ENCODE results near the gene RNF214. TPM values are rescaled to one million over a fixed set of nuclear protein-coding genes. Genes with fewer than 3 reads are reported as not detected.
A peak's percentile ranks its signal among the peaks of the same experiment; 100 is the strongest.
"Not testable (repeated sequence)": the region's sequence is repeated elsewhere in the genome, so short reads cannot be mapped to it uniquely, and the experiment has no call there.

RNF214 gene
- total and polyA plus RNA-seq, 8 donors: 6.7 to 21.6 (median 11.0) TPM

DNA sequence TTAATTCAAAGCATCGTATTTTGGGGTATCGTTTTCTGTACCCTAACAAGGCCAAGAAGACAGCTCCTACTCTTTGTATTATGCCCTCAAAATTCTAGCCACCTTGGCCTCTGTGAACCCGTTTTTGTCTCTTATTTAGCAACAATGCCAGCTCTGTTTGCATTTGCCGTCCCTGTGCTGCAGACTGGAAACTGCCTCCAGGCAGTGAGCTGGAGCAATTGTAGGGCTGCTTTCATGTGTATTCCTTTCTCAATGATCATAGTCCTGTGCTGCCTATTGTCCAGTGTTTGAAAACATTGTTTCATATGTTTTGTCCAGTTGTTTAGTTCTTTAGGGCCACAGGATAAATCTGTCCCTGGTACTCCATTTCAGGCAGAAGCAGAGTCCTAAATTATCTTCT lies 38.7 kb downstream of the RNF214 start:
- Histone ChIP-seq H3K36me3 (peaks cover 0 to 40% (median 36%) of the 10 kb centered on the region in 4 donors), H3K27ac (no peak overlapping the region), H3K9me3 (no peaks in the 10 kb centered on the region), H3K27me3 (no peaks in the 10 kb centered on the region), H3K4me1 (no peaks in the 10 kb centered on the region), H3K4me3 (no peak overlapping the region)
- no peak for DNase-seq
- intact Hi-C loops (cut with DNase I; ENCODE audit: low total_unique reads): no loop called here
- 85 to 92% (median 91%) methylated on average over 4 of the region's 4 CpGs for WGBS, 5 donors
- TF ChIP-seq POLR2AphosphoS5 (IDR thresholded peaks at IDR 0.05) (no peak), EP300 (IDR thresholded peaks at IDR 0.05) (no peak), POLR2A (IDR thresholded peaks at IDR 0.05) (no peak)
- TF ChIP-seq, protein P1, sequence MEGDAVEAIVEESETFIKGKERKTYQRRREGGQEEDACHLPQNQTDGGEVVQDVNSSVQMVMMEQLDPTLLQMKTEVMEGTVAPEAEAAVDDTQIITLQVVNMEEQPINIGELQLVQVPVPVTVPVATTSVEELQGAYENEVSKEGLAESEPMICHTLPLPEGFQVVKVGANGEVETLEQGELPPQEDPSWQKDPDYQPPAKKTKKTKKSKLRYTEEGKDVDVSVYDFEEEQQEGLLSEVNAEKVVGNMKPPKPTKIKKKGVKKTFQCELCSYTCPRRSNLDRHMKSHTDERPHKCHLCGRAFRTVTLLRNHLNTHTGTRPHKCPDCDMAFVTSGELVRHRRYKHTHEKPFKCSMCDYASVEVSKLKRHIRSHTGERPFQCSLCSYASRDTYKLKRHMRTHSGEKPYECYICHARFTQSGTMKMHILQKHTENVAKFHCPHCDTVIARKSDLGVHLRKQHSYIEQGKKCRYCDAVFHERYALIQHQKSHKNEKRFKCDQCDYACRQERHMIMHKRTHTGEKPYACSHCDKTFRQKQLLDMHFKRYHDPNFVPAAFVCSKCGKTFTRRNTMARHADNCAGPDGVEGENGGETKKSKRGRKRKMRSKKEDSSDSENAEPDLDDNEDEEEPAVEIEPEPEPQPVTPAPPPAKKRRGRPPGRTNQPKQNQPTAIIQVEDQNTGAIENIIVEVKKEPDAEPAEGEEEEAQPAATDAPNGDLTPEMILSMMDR (IDR thresholded peaks at IDR 0.05): no peak

DNA sequence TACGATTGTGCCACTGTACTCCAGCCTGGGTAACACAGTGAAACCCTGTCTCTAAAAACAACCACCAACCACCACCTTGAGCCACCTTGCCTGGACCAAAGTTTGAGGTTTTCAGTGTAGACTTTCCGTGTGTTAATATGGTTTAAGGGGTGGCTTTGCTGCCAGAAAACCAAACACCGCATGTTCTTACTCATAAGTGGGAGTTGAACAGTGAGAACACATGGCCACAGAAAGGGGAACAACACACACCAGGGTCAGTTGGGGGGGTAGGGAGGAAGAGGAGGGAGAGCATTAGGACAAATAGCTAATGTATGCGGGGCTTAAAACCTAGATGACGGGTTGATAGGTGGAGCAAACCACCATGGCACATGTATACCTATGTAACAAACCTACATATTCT lies 39.7 kb downstream of the RNF214 start:
- H3K9me3 ChIP-seq; H3K4me1 ChIP-seq; H3K27ac ChIP-seq; DNase-seq; intact Hi-C loops (cut with DNase I; ENCODE audit: low total_unique reads); H3K27me3 ChIP-seq; H3K4me3 ChIP-seq: not testable (repeated sequence)
- 91 to 100% (median 95%) methylated on average over 5 of the region's 5 CpGs for WGBS, 5 donors
- peaks cover 0 to 38% (median 35%) of the 10 kb centered on the region in 4 donors for H3K36me3 ChIP-seq

DNA sequence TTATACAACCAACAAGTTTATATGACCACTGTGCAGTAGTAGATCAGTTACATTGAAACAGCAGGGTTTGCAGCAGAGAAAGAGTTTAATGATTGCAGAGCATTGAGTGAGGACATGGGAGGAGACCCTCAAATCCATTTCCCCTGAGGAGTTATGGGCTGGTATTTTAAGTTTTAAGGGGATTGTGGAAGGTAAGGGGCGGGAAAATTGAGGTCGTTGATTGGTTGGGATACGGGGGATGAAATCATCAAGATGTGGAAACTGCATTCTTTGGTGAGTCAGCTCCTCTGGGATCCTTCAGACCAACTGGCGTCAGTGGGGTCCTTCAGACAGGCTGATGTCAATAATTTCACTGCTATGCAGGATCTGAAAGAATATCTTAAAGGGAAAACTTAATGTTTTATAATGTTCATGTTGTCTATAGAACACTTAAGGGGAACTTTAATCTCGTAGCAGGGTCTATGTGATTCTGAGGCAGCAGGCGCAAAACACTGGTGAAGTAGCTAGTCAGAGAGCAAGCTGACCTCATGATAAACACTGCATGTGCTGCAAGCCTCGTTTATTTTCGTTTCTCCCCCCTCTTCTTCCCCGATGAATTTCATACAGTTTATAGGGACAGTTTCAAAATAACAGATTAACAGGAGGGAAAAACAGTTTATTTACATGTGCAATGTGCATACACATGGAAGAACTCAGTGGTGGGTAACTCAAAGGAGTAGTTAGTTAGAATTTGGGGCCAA lies 41.2 kb downstream of the RNF214 start:
- no peaks in the 10 kb centered on the region for H3K4me1 ChIP-seq
- H3K27ac ChIP-seq: no peak overlapping the region
- no peak overlapping the region for H3K4me3 ChIP-seq
- TF ChIP-seq EP300 (IDR thresholded peaks at IDR 0.05) (no peak), POLR2A (IDR thresholded peaks at IDR 0.05) (no peak)
- DNase-seq: no peak
- H3K9me3 ChIP-seq: no peaks in the 10 kb centered on the region
- intact Hi-C loops (cut with DNase I; ENCODE audit: low total_unique reads): no loop called here
- WGBS, 5 donors: 81 to 93% (median 89%) methylated on average over 9 of the region's 9 CpGs
- H3K27me3 ChIP-seq: no peaks in the 10 kb centered on the region
- H3K36me3 ChIP-seq: peaks cover 0 to 37% (median 29%) of the 10 kb centered on the region in 4 donors

DNA sequence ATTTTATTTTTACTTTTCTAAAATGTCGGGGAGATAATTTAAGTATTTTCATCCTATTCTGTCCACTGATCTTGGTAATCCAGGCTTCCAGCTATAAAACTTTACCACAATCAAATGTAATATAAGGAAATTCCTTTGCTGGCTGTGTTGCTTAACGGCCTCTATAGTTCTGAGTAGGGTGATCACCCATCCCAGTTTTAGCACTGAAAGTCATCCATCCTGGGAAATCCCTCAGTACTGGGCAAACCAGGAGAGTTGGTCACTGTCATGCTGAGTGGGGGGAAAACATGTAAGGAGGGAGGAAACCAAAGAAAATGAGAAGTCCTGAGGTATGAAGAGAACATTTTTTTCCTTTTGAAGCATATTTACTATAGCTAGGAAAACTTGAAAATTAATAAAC lies 45.9 kb downstream of the RNF214 start:
- Histone ChIP-seq H3K36me3 (peaks cover 25 to 60% (median 58%) of the 10 kb centered on the region in 4 donors), H3K4me3 (no peak overlapping the region), H3K27me3 (no peaks in the 10 kb centered on the region), H3K9me3 (no peaks in the 10 kb centered on the region), H3K27ac (no peak overlapping the region), H3K4me1 (no peaks in the 10 kb centered on the region)
- intact Hi-C loops (cut with DNase I; ENCODE audit: low total_unique reads): no loop called here
- TF ChIP-seq POLR2AphosphoS5 (IDR thresholded peaks at IDR 0.05) (no peak), EP300 (IDR thresholded peaks at IDR 0.05) (no peak), POLR2A (IDR thresholded peaks at IDR 0.05) (no peak)
- TF ChIP-seq, protein P1 (IDR thresholded peaks at IDR 0.05): no peak
- no peak for DNase-seq
- WGBS, 5 donors: 78 to 92% (median 86%) methylated on average over 2 of the region's 2 CpGs

DNA sequence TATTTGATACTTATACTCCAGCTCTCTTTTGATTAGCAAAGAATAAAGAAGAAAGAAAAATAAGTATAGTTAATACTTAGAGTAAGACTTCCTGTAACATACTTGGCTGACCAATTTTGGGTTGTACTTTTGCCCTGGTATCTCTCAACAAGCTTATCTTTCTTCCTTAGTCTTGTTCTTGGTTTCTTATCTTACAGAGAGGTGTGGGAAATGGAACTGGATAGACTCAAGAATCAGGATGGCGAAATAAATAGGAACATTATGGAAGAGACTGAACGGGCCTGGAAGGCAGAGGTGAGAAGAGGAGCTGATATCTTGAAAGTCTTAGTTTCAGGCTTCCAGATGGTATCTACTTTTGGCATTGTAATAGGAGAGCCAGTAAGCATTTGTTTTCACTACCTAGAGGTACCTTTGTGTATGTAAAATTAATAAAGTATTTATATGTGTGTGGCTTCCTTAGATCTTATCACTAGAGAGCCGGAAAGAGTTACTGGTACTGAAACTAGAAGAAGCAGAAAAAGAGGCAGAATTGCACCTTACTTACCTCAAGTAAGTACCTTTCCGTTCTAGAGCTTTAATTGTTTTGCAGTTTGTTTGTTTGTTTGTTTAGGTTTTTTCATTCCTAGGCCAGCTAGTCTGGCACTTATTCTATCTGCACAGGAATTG lies 47.4 kb downstream of the RNF214 start:
- WGBS, 5 donors: 38 to 67% (median 58%) methylated on average over 4 of the region's 4 CpGs
- intact Hi-C loops (cut with DNase I; ENCODE audit: low total_unique reads): no loop called here
- no peaks in the 10 kb centered on the region for H3K4me1 ChIP-seq
- H3K27ac ChIP-seq: peak overlapping the region in 1 of 5 donors; percentile 6
- TF ChIP-seq, protein P1 (IDR thresholded peaks at IDR 0.05): no peak
- no peak for TF ChIP-seq POLR2AphosphoS5 (IDR thresholded peaks at IDR 0.05)
- no peak for TF ChIP-seq POLR2A (IDR thresholded peaks at IDR 0.05)
- TF ChIP-seq EP300 (IDR thresholded peaks at IDR 0.05): no peak
- DNase-seq: no peak
- H3K9me3 ChIP-seq: no peaks in the 10 kb centered on the region
- no peaks in the 10 kb centered on the region for H3K27me3 ChIP-seq
- H3K4me3 ChIP-seq: no peak overlapping the region
- H3K36me3 ChIP-seq: peaks cover 38 to 65% (median 64%) of the 10 kb centered on the region in 4 donors

Measured in stomach (tissue), 9 donors.